HG03342 (cell line): ENCODE data around the gene RNF207.

Source experiments
- ATAC-seq: cut with Tn5 transposase; IDR thresholded peaks from one replicate; pipeline ENCODE4 v1.9.1; 2021; ENCODE audit warnings: mild to moderate bottlenecking, moderate library complexity; ENCODE audit not compliant: unreplicated experiment

RNF207 gene

DNA sequence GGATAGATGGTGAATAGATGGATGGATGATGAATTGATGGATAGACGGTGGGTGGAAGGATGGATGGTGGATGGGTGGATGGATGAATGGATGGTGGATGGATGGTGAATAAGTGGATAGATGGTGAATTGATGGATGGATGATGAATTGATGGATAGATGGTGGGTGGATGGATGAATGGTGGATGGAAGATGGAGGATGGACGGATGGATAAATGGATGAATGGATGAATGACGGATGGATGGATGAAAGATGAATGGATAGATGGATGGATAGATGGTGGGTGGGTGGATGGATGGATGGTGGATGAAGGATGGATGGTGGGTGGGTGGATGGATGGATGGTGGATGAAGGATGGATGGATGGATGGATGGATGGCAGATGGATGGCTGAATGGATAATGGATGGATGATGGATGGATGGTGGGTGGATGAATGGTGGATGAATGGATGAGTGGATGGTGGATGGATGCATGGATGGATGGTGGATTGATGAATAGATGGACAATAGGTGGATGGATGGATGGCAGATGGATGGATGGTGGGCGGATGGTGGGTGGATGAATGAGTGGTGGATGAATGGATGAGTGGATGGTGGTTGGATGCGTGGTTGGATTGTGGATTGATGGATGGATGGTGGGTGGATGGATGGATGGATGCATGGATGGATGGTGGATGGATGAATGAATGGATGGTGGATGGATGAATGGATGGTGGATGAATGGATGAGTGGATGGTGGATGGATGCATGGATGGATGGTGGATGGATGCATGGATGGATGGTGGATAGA lies 31.1 kb upstream of the RNF207 start:
- ATAC-seq, result no peak

DNA sequence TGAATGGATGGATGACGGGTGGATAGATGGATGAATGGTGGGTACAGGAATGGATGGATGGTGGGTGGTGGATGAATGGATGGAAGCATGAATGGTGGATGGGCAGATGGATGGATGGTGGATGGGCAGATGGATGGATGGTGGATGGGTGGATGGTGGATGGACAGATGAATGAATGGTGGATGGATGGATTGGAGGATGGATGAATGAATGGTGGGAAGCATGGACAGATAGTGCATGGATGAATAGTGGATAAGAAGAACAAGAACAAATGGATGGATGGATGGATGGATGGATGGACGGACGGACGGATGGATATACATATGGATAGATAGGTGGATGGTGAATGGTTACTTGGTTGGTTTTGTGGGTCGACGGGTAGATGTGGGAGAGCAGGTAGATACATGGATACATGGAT lies 30.5 kb upstream of the RNF207 start:
- no peak for ATAC-seq

DNA sequence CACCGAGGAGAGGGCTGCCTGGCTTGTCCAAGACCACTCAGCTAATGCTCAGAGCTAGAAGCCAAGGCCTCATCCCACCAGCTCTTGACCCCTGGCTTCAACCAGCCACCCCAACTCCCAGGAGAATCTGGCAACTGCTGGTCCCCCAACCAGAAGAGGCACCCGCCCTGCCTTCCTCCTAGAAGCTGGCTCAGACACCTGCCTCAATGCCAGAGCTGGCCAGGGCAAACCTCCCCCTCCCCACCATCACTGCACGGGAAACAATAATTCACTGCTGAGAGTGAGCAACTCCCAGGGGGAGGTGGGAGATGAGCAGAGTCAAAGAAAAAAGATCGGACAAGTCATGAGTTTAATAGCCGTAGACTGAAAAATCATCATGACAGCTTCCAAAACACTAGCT lies 29.1 kb upstream of the RNF207 start:
- no peak for ATAC-seq

DNA sequence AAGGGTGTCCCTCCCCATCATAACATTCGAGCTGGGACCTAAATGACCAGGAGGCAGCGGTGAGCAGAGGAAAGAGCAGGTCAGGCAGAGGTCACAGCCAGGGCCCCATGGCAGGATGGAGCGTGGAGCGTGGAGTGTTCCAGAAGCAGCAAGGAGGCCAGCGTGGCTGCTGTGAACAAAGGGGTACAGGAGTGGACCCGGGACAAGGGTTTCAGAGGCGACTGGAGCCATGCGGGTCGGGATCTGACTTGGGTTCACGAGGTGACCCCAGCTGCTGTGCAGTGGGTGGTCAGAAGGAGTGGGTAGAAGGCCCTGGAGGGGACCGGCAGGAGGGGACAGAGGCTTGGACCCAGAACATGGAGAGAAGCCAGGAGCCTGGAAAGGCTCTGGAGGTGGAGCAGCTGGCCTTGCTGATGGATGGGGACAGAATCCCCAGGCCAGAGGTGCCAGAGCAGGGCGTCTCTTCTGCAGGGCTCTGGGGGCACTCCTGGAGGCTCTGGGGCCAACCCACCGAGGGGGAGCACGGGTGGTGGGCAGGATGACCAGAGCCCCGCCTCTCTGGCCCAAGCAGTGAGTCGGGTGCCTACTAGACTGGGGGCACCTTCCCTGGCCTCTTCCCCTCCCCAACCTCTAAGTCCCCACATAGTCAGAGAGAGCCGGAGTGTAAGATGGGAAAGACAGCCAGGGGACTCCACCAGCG lies 28.1 kb upstream of the RNF207 start:
- ATAC-seq, result no peak

DNA sequence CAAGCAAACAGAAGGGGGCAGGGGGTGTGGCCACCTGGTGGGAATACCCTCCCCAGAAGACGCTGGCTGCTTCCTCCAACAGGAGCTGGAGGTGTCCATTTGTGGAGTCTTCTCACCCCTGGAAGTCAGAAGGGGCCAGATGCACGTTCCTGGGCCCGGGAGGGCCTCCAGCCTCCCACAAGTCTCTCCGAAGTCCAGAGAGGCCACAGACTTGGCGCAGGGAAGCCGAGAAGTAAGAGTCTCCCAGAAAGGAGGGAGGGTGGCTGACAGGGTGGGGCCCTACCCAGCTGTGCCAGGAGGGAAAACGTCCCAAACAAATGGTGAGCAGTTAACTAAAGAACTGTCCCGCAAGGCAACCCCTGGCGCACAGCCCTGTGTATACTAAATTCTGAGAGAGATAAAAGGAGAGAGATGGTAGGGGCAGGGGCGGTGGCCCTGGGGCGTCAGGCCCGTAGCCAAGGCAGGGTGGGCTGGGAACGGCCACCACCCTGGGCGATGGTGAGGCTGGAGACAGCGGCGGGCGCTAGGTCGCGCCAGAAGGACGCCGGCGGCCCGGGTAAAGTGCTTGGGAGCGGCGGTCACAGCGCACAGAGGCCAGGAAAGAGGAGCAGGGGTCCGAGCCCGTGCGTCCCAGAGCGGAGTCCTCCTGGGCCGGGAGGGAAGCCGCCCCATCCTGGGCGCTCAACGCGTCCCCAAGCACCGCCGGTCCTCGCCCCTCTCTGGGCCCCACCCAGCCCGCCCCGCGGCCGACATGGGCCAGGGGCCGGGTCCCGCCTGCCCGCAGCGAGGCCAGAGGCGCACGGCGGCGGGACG lies 27.0 kb upstream of the RNF207 start:
- ATAC-seq, result no peak

DNA sequence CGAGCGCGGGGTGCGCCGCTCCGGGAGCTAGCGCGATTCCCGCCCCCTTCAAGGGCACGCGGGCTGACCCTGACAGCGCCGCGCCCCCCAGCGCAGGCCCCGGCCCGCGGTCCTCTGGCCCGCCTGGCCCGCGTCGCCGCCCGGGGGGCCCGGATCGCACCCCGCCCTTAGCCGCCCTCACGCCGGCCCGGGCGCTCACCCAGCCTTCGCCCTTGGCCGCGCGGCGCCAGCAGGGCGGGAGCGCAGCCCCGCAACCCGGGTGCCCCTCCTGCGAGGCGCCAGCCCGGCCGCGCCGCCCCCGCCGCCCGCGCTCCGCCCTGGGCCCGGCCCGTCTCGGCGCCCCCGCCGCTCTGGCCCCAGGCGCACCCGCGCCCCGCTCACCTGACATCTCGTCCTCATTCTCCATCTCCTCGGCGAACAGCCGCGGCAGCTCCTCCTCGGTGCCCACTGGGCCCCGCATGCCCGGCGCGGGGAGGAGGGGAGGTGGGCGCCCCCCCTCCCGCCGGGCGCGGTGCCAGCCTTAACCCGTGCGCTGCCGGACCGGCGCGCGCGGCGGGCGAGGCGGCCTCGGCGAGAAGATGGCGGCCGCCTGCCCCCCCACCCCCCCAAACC lies 26.2 kb upstream of the RNF207 start:
- ATAC-seq, result no peak

DNA sequence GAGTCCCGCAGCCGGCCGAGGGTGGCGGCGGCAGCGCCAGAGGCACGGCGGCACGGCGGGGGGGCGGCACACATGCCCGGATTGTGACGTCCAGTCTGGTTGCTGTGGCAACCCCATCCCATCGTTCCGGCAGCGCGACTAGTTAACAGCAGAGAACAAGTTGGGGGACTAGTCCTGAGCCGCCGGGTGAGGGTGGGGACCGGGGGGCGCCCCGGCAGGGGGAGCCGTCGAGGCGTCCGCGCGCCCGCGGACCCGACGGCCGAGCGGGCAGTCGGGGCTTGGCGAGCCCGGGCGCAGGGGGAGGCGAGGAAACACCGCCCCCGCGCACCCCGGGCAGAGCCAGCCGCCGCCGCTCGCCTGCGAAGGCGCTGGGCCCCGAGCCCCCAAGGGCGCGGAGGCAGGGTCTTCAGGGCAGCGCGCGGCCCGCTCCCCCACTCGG lies 25.6 kb upstream of the RNF207 start, which contains the start of gene CHD5:
Gene CHD5, minus strand, starts transcription at position 54 of the 439 bp plus-strand sequence. CDS start 298 bp downstream, outside the sequence.
- ATAC-seq, result no peak

DNA sequence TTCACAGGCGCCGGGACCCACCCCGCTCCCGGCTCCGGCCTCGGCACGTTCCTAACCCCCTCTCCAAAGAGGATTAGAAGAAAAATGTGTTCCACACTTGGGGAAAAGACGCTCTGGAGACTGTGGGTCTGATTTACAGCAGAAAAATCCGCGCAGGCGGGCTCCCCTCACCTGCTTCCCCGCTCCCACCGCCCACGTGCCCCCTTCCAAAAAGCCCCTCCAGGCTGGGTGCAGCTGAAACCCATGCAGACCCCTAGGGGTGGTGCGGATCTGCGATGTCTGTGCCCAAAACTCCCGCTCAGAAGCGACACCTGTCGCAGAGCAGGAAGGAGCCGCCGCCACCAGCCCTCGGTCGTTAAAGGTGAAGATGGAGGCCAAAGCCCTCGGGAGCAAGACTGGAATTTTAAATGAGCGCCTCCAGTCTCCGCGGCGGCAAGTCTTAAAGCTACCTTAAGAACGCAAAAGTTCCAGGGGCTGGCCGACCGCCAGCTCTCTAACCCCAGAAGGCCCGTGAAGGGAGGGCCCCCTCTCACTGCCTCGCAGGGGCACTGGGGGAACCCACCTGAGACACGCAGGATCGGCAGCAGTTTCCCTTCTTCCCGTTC lies 25.1 kb upstream of the RNF207 start:
- no peak for ATAC-seq

DNA sequence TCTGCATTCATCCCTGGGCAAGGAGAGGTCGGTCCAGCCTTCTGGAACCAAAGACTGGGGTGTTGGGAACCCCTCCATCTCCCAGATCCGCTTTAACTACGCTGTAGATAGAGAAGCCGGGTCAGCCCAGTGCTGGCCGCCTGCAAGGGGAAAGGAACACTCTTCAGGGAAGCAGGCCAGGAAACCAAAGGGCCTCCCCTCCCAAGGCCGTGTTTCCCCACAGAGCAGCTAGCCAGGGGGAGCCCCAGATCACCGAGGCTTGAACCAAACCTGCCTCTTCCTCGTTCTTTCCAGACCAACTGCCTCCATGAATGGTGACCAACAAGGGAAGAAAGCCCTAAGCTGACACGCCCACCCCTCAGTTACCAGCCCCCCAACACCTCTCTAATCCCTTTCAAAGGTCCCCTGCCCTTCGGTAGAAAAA lies 24.6 kb upstream of the RNF207 start:
- ATAC-seq, result no peak

DNA sequence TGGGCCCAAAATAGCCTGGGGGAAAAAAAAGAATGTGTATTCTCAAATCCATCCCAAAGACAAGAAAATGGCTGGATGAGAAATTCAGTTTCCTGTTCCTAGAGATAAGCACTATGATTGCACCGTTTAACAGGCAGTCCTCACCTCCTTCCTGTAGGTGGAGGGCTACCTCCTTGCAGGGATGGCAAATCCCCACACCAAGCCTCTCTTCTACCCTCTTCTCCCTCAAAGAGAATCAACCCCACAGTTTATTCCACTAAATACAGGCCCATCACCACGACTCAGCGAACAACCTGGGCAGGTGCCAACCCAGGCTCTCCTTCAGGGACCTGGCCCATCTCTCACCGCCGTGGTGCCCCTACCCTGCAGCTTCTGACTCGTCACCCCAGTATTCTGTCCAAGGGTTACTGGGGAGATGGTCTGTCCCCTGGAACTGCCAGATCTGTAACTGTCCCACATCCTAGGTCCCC lies 22.4 kb upstream of the RNF207 start:
- ATAC-seq, result no peak

DNA sequence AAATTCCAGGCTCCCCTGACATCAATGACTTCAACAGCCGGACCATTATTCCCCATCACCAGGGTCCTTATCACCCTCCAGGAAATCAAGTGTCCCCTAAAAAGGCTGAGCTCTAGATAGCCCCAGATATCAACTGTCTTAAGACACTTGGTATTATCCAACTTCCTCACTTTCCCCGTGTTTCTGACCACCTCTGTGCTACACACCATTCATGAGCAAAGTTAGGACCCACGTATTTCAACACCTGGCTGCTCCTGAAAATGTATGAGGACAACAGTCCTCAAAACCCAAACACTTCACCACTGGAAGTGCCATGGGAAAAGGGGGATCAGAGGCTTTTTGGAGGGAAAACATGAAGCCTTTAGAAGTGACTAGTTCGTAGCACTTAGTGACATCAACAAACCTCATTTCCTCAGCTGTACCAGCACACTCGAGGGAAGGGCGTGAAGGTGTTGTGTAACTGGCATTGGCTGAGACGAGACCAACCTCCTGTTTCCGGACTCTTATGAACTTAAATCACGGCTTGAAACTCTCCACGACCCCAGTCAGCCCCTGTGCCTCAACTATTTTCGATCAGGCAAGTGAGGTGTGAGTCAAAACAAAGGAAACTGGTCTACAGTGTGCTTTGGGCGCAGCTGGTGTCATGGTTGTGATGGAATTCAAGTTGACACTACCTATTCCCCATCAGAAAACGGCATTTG lies 21.7 kb upstream of the RNF207 start:
- no peak for ATAC-seq

DNA sequence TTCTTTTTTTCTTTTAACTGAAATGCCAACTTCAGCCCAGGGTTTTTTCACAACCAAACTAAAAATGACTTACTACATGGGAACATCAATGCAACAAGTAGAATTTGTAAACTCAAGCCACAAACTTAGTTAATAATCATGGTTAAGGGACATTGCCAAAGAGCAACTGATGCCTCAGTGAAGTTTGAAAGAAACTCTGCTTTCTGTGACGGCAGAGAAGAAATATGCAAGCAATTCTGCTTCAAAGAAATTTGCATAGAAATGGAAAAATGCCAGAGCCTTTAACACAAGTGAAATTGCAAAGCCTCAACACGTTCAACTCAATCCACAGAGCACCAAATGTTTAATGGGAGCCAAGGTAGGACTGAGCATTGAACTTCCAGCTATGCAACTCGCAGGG lies 20.8 kb upstream of the RNF207 start:
- no peak for ATAC-seq

DNA sequence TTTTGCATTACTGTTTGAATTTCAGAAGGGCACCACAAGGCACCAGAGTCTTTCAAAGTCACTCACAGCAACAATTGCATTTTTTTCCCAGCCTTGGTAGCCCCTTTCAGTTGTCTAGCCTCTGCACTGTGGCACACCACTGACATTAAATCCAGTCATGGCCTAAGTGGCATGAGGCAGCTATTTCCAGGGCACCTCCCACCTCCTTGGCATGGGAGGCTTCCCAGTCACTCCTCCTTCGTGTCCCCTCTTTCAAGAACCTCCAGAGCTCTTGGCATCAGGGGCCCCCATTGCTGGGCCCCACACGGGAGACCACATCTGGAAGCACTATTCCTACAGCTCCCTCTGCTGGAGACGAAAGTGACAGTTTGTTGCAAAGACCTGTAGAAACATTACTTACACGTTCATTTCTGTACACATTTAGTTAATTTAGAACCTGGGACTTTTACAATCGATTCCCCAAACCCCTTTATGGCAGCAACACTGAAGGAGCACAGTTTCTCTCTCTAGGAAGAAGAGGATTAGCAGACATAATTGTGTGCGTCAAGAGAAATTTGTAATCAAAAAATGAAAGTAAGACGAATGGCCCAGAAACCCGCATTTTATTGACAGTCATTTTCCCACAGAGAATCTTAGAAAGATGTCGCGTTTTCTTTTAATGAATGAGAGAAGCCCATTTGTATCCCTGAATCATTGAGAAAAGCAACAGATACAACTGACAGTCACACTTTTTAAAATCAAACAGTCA lies 20.1 kb upstream of the RNF207 start:
- ATAC-seq, result no peak

DNA sequence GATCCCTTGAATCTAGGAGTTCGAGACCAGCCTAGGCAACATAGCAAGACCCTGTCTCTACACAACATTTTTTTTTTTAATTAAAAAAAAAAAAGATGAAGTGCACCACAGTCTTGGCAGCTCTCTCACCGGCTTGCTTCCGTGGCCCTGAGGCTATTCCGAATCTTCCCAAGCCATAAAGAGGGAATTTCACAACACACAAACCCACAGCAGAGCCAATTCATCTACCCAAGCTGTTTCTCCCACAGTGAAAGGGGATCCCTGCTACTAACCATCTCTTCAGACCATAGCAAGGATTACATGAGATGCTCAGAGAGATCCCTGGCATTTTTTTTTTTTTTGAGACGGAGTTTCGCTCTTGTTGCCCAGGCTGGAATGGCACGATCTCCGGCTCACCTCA lies 17.5 kb upstream of the RNF207 start:
- ATAC-seq, result no peak

DNA sequence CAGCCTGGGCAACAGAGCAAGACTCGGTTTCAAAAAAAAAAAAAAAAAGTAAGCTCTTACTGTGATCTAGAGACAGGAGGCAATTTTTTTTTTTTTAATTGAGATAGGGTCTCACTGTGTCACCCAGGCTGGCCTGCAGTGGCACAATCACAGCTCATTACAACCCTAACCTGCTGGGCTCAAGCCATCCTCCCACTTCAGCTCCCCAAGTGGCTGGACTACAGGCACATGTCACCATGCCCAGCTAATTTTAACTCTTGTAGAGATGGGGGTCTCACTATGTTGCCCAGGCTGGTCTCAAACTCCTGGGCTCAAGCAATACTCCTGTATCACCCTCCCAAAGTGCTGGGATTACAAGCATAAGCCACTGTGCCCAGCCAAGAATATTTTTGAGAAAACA lies 14.0 kb upstream of the RNF207 start:
- no peak for ATAC-seq

DNA sequence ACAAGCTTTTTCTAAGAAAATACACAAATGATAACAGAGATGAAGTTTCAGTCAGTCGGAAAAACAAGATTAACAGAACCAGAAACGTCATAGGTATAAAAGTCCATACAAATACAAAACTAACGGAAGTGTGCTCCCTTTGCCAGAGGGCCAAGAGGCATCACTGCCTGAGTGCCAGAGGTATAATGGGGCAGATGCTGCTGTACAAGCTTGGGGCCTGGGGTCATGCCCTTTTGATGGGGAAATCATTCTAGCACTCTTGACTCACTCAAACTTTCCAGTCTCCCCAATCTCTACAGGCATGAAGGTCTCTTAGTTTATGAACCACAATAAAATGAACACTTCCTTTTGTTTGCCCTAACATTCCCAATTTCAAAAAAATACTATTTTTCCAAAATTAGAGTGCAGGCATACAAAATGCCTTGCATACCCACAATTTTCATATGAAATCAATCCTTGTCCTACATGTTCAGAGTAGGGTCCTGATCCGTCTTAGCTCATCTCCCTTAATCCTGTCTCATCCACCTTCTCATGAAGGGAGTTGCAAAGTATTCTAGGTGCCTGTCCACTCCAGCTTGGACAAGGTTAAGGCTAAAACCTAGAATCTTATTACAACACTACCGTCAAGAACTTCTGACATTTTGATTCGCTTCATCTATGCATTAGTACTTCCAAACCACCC lies 8.0 kb upstream of the RNF207 start:
- no peak for ATAC-seq

DNA sequence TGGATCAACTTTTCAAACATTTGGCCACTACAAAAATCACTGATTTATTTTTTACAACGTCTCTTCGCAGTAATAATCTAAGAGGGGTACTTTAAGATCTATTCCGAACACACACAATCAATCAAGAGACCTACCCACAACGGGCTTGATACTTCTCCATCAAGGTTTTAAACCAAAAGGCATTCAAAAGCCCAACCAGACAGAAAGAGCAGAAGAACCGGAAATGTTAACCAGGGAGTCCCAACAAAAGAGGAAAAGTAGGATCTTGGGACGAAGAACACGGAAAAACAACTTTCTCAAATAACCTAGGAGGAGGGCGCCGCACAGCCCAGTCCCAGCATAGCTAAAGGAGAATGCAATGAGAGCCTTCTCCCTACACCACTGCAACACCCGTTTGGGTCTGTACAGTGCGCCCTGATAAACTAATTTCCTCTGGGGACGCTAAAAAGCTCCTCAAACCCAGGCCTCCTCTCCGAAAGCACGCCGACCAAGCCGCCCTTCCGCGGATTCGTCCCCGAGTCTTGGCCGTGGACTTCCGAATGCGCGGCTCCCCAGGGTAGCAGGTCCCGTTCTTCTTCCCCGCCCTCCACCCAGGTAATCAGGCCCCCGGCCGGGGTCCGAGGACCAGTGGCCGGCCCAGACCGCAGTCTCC lies 7.1 kb upstream of the RNF207 start:
- ATAC-seq, result peak; percentile 26
